ENCODE measurements around the gene EMC10. TPM values are rescaled to one million over a fixed set of nuclear protein-coding genes. Genes with fewer than 3 reads are reported as not detected.

The EMC10 gene
- 98.8 TPM for total RNA-seq (ENCODE audit: unreplicated experiment)
- long read RNA-seq, partial matches to known transcripts = 0 of 5 reads
- long read RNA-seq, other reads (novel, unspliced or antisense) = 5 of 5 reads

DNA sequence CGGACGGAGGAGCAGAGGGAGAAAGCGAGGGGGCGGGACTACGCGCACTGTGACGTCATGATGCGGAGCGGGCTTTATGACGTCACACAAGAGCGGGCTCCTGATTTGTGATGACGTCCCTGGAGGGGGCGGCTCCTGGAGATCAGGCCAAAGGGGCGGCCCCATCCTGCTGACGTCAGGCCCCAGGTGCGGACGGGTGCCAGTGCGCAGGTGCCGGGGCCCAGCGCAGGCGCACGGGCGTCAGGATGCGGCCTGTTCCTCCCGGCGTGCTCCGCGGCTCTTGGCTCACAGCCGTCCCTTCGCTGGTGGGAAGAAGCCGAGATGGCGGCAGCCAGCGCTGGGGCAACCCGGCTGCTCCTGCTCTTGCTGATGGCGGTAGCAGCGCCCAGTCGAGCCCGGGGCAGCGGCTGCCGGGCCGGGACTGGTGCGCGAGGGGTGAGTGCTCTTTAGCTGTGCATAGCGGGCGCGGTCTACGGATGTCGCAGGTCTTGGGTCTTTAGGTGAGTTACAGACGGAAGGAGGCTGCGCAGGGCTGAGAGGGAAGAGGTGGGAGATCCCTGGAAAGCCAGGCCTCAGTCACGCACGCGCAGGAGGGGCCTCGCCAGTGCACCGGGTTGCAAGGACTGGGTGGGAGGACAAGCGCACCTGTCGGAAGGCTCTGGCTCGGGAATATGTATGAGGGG is at the start of gene EMC10, which contains the start of gene GARIN5A:
Gene EMC10 (plus strand): TSS at position 284 of the 683 bp plus-strand sequence. CDS start 38 bp downstream, at position 322.
Gene GARIN5A (minus strand): TSS at position 625 of the 683 bp plus-strand sequence. CDS start 460 bp downstream, at position 165.
- Mint-ChIP-seq H3K4me3 (ENCODE audit: unreplicated experiment) (peak within 1 kb of the TSS; percentile 95), H3K27me3 (ENCODE audit: unreplicated experiment) (peaks cover 14% of the 10 kb centered on the region), H3K27ac (ENCODE audit: unreplicated experiment) (peak within 1 kb of the TSS; percentile 95), H3K9me3 (ENCODE audit: unreplicated experiment) (peaks cover 15% of the 10 kb centered on the region), H3K36me3 (ENCODE audit: unreplicated experiment) (peaks cover 8% of the 10 kb centered on the region), H3K4me1 (ENCODE audit: low read depth, unreplicated experiment) (peaks cover 3% of the 10 kb centered on the region)
- TF ChIP-seq, protein P1, sequence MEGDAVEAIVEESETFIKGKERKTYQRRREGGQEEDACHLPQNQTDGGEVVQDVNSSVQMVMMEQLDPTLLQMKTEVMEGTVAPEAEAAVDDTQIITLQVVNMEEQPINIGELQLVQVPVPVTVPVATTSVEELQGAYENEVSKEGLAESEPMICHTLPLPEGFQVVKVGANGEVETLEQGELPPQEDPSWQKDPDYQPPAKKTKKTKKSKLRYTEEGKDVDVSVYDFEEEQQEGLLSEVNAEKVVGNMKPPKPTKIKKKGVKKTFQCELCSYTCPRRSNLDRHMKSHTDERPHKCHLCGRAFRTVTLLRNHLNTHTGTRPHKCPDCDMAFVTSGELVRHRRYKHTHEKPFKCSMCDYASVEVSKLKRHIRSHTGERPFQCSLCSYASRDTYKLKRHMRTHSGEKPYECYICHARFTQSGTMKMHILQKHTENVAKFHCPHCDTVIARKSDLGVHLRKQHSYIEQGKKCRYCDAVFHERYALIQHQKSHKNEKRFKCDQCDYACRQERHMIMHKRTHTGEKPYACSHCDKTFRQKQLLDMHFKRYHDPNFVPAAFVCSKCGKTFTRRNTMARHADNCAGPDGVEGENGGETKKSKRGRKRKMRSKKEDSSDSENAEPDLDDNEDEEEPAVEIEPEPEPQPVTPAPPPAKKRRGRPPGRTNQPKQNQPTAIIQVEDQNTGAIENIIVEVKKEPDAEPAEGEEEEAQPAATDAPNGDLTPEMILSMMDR (IDR thresholded peaks at IDR 0.05; ENCODE audit: partially characterized antibody, unreplicated experiment) = no peak
- peak; percentile 97 for DNase-seq

DNA sequence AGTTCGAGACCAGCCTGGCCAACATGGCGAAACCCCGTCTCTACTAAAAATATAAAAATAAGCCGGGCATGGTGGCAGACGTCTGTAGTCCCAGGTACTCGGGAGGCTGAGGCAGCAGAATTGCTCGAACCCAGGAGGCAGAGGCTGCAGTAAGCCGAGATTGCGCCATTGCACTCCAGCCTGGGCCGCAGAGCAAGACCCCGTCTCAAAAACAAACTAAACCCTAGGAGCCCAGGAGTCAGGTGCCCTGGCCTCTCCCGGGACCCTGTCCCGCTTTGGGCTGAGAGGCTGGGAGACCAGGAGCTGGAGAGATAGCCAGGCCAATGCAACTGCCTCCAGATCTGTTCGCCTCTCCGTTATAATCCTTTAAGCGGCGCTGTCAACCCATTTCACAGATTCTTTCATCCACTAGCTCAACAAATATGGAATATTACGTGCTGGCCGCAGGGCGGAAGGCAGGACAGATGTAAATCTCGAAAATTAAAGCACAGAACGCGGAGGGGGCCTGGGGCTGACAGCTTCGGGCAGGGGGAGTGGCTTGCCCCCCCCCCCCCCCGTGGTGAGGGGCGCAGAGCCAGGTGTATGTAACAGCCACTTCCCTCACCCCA is 48.9 kb upstream of the EMC10 start:
- Mint-ChIP-seq H3K36me3 (ENCODE audit: unreplicated experiment) (no peaks in the 10 kb centered on the region), H3K27me3 (ENCODE audit: unreplicated experiment) (no peaks in the 10 kb centered on the region), H3K4me3 (ENCODE audit: unreplicated experiment) (no peak overlapping the region), H3K9me3 (ENCODE audit: unreplicated experiment) (peaks cover 2% of the 10 kb centered on the region), H3K4me1 (ENCODE audit: low read depth, unreplicated experiment) (no peaks in the 10 kb centered on the region), H3K27ac (ENCODE audit: unreplicated experiment) (no peak overlapping the region)
- no peak for DNase-seq
- TF ChIP-seq, protein P1 (IDR thresholded peaks at IDR 0.05; ENCODE audit: partially characterized antibody, unreplicated experiment) = no peak

DNA sequence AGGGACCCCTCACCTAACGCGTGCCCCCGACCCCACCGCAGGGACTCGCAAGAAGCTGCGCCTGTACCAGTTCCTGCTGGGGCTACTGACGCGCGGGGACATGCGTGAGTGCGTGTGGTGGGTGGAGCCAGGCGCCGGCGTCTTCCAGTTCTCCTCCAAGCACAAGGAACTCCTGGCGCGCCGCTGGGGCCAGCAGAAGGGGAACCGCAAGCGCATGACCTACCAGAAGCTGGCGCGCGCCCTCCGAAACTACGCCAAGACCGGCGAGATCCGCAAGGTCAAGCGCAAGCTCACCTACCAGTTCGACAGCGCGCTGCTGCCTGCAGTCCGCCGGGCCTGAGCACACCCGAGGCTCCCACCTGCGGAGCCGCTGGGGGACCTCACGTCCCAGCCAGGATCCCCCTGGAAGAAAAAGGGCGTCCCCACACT is 48.3 kb upstream of the EMC10 start:
- Mint-ChIP-seq H3K27me3 (ENCODE audit: unreplicated experiment) (no peaks in the 10 kb centered on the region), H3K4me3 (ENCODE audit: unreplicated experiment) (no peak overlapping the region), H3K36me3 (ENCODE audit: unreplicated experiment) (no peaks in the 10 kb centered on the region), H3K4me1 (ENCODE audit: low read depth, unreplicated experiment) (peaks cover 2% of the 10 kb centered on the region), H3K9me3 (ENCODE audit: unreplicated experiment) (peaks cover 2% of the 10 kb centered on the region), H3K27ac (ENCODE audit: unreplicated experiment) (no peak overlapping the region)
- DNase-seq = no peak
- TF ChIP-seq, protein P1 (IDR thresholded peaks at IDR 0.05; ENCODE audit: partially characterized antibody, unreplicated experiment) = no peak

DNA sequence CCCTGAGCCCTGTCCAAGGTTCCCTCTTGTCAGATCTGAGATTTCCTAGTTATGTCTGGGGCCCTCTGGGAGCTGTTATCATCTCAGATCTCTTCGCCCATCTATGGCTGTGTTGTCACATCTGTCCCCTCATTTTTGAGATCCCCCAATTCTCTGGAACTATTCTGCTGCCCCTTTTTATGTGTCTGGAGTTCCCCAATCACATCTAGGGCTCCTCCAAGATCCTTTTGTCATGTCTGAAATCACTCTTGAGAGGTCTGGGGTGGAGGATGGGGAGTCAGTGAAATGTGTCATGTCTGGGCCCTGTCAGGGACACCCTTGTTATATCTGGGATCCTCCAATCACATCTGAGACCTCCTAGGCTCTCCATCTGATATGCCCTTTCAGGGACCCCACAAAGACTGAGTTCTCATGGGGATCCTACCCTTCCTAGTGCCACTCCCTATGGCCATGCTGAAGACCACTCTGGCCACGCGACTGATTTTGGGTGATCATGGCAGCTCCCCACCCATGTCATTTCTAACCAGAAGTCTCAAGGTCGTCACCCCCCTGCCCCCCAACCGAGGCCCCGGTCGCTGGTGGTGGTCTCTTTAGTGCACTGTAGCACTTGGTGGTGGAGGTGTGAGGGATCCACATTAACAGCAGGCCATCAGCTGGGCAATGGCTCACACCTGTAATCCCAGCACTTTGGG is 47.4 kb upstream of the EMC10 start:
- DNase-seq = no peak
- H3K27ac Mint-ChIP-seq (ENCODE audit: unreplicated experiment) = no peak overlapping the region
- no peaks in the 10 kb centered on the region for H3K36me3 Mint-ChIP-seq (ENCODE audit: unreplicated experiment)
- TF ChIP-seq, protein P1 (IDR thresholded peaks at IDR 0.05; ENCODE audit: partially characterized antibody, unreplicated experiment) = no peak
- no peak overlapping the region for H3K4me3 Mint-ChIP-seq (ENCODE audit: unreplicated experiment)
- peaks cover 2% of the 10 kb centered on the region for H3K9me3 Mint-ChIP-seq (ENCODE audit: unreplicated experiment)
- H3K4me1 Mint-ChIP-seq (ENCODE audit: low read depth, unreplicated experiment) = peaks cover 5% of the 10 kb centered on the region
- H3K27me3 Mint-ChIP-seq (ENCODE audit: unreplicated experiment) = peaks cover 3% of the 10 kb centered on the region

All from glutamatergic neuron (in vitro differentiated cells).